ENCODE results near the gene CCDC7.
"Not testable (repeated sequence)": the region's sequence is repeated elsewhere in the genome, so short reads cannot be mapped to it uniquely, and the experiment has no call there.

Gene CCDC7

GRCh38 chr10:32445740-32446535 lies at the start of gene CCDC7:
TSS of gene CCDC7 (plus strand) at chr10:32446140. CDS start at chr10:32451643, 5,503 bp downstream.
- peak; percentile 72 for DNase-seq

GRCh38 chr10:32397163-32397562 lies 48.8 kb upstream of the CCDC7 start:
- not testable (repeated sequence) for DNase-seq

GRCh38 chr10:32399720-32400119 lies 46.2 kb upstream of the CCDC7 start:
- not testable (repeated sequence) for DNase-seq

GRCh38 chr10:32400961-32401360 lies 45.0 kb upstream of the CCDC7 start:
- no peak for DNase-seq

DNA sequence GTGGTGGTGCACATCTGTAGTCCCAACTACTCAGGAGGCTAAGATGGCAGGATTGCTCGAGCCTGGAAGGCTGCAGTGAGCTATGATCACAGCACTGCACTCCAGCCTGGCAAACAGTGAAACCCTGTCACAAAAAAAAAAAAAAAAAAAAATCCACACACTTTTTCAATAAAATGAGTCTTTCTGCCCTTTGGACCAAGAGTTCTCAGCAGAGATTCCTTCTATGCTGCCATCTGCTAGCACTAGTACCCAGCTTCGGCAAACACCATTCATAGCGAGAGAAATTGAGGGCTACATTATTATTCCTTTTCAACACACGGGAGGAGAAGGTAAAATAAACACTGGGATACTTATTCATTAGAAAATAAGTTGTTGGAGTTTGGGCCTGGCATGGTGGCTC lies 43.4 kb upstream of the CCDC7 start:
- DNase-seq = no peak

GRCh38 chr10:32403091-32403490 lies 42.8 kb upstream of the CCDC7 start:
- no peak for DNase-seq

GRCh38 chr10:32408690-32409089 lies 37.2 kb upstream of the CCDC7 start:
- no peak for DNase-seq

DNA sequence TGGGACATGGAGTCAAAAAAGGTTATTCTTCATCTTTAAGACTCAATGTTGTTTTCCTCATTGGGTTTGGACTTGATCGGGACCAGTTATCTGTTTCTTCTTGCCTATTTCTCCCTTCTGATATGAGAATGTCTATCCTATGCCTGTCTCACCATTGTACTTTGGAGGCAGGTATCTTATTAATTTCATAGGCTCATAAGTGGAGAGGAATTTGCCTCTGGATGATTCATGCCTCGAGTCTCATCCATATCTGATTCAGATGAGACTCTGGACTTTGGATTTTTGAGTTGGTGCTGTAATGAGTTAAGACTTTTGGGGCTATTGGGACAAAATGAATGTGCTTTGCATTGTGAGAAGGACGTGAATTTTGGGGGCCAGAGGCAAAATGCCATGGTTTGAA lies 36.2 kb upstream of the CCDC7 start:
- no peak for DNase-seq

- no peak for DNase-seq
Measured at GRCh38 chr10:32410569-32410968, 35.4 kb upstream of the CCDC7 start.

- DNase-seq = no peak
Measured at GRCh38 chr10:32411797-32412498, 34.0 kb upstream of the CCDC7 start.

- DNase-seq = no peak
Measured at GRCh38 chr10:32412499-32412853, 33.5 kb upstream of the CCDC7 start.

DNA sequence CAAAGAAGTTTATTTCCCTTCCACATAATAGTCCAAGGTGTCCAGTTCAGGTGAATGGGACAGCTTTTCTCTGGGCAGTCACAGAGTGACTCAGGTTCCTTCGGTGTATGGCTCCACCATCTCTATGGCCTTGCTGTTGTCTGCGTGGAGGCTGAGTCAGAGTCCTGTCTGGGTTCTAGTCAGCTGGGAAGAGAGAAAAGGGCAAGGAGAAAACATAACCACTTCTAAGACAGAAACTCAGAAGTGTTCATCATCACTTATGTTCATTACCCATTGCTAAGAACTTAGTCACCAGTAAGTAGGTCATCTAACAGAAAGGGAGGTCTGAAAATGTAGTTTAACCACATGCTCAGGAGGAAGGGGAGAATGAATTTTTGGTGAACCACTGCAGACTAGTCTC lies 32.4 kb upstream of the CCDC7 start:
- DNase-seq = no peak

GRCh38 chr10:32415361-32415760 lies 30.6 kb upstream of the CCDC7 start:
- no peak for DNase-seq

DNA sequence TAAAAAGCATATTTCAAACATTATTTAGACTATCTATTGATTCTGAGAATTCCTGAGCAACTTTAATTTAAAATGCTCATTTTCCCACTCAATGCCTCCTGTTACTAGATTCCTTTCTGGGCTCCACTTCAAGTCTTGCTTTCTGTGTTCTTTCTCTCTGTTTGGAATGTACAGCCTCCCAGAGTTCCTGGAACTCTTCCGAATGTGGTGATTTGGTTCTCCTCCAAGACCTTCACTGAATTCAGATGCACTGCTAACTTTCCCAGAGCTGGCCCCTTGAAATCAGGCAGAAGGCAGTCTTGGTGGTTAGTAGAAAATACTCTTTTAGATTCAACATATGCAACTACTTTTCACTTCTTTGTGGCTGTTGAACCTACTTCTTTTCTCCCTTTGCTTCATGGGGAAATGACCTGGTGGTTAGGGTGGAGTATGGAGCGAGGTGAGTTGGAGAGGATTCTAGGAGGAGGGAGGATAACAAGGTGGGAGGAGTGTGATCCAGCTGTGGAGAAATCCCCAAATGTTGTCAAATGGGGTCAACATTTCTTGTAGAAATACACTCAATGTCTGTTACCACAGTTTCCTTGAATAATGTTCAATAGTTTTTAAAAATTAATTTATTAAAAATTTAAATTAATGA lies 27.9 kb upstream of the CCDC7 start:
- no peak for DNase-seq

GRCh38 chr10:32418572-32418971 lies 27.4 kb upstream of the CCDC7 start:
- DNase-seq = no peak

DNA sequence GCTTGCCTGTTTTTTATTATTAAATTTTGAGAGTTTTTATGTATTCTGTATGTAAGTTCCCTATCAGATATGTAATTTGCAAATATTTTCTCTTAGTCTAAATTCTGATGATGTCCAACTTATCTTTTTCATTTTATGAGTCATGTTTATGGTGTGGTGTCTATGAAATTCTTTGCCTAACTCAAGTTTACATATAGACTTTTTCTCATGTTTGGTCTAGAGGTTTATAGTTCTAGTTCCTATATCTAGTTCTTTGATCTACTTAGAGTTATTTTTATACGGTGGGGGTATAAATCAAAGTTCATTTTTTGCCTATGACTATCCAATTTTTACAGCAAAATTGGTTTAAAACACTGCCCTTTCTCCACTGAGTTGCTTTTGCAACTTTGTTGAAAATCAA lies 26.3 kb upstream of the CCDC7 start:
- DNase-seq = no peak

- no peak for DNase-seq
Measured at GRCh38 chr10:32426186-32426585, 19.8 kb upstream of the CCDC7 start.

DNA sequence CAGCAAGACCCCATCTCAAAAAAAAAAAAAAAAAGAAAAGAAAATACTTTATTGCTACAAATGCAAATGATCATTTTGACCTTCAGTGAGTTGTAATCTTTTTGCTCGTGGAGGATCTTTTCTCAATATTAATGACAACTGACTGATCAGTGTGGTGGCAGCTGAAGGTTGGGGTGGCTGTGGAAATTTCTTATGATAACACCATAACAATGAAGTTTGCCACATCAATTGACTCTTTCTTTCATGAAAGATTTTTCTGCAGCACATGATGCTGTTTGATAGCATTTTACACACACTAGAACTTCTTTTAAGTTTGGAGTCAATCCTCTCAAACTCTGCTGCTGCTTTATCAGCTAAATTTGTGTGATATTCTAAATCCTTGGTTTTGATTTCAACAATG lies 12.4 kb upstream of the CCDC7 start:
- DNase-seq = no peak

- no peak for DNase-seq
Measured at GRCh38 chr10:32436215-32436614, 9.7 kb upstream of the CCDC7 start.

DNA sequence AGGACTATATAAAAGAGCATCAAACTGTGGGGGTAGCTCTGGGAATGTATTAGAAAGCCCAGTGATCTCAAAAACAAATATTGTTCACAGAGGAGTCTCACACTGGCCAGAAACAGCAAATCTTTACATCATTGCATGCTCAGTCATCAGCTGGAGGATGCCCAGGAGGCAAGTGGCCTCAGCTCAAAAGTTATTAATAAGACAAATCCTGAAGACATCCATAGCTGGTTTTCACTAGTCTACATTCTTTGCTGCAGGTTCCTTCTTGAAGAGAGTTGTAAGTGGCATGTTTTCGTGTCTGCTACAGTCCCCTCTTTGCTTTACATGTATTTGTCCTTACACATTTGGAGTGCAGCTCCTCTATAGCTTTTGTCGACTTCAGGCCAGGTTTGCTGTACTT lies 8.6 kb upstream of the CCDC7 start:
- no peak for DNase-seq

- DNase-seq = no peak
Measured at GRCh38 chr10:32445036-32445435, 904 bp upstream of the CCDC7 start.

DNA sequence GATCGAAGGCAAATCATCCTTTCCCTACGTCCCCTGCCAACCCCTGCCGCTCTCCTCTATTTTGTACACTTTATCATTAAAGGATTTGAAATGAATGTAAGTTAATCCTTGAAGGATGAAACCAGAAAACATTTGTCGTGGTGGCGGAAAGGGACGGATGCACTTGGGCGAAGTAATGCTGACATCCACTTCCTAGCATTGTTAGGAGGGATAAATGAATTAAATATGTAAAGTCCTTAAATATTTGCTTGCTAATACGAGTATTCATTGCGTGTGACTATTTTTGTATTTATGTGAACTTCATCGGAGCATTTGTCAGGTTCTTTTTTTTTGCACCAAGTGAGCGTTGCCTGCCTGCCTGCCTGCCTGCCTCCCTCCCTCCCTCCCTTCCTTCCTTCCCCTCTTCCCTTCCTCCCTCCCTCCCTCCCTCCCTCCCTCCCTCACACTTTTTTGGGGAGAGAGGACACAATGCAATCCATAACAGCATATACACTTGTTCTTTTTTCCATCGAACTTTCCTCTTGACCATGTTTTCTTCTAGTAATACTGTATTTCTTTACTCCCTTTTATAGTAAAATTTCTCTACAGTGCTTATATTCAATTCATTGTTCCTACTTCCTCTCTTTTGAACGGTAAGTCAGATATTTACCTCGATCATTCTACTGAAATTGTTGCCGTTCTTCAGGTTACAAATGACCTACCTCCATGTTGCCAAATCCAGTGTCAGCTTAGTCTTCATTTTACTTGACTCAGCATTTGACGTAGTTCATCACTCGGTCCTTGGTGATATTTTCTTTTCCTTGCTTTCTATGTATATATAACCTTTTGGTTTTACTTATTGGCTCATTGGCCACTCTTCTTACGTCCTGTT lies 831 bp downstream of the CCDC7 start:
- DNase-seq = peak; percentile 14

DNA sequence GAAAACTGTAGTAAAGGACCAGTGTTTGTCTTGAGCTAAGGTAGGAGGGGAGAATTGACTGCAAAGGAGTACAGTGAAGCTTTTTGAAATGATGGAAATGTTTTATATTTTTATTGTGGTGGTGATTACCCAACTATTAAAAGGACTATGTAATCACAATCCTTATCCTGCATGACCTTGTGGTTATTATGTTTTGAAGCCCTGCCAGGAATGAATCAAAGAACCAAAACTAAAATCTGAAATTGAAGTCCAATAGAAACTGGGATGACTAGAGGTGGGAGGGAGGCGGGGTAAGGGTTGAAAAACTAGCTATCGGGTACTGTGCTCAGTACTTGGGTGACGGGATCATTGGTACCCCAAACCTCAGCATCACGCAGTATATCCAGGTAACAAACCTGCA lies 8.2 kb downstream of the CCDC7 start:
- DNase-seq = no peak

Measured in GF-D8 (cell line).